GM18511 (cell line): ENCODE measurements around the gene RNF144A.
"Not testable (repeated sequence)": the region's sequence is repeated elsewhere in the genome, so short reads cannot be mapped to it uniquely, and the experiment has no call there.

Source experiments
- ATAC-seq: cut with Tn5 transposase; IDR thresholded peaks from one replicate; pipeline ENCODE4 v1.9.1; 2021; ENCODE audit warnings: mild to moderate bottlenecking, moderate library complexity; ENCODE audit not compliant: unreplicated experiment

RNF144A gene

GRCh38 chr2:6917071-6917760 is at the start of gene RNF144A:
Gene RNF144A, plus strand, starts transcription at chr2:6917412. Its CDS starts 79,515 bp downstream, at chr2:6996927.
- ATAC-seq, result peak; percentile 88

- ATAC-seq, result peak; percentile 82
These were observed 44.8 kb upstream of the RNF144A start for GRCh38 chr2:6872394-6872793.

GRCh38 chr2:6874032-6874431 is 43.2 kb upstream of the RNF144A start:
- ATAC-seq, result no peak

- no peak for ATAC-seq
These were observed 40.9 kb upstream of the RNF144A start for GRCh38 chr2:6876309-6876708.

GRCh38 chr2:6877402-6878304 is 39.6 kb upstream of the RNF144A start, which contains the start of gene RSAD2:
Gene RSAD2, plus strand, starts transcription at chr2:6877777. Its CDS starts 24 bp downstream, at chr2:6877801.
- peak; percentile 79 for ATAC-seq

GRCh38 chr2:6878549-6878948 is 38.7 kb upstream of the RNF144A start:
- ATAC-seq, result no peak

- no peak for ATAC-seq
These were observed 38.2 kb upstream of the RNF144A start for GRCh38 chr2:6879011-6879410.

GRCh38 chr2:6880200-6880733 is 36.9 kb upstream of the RNF144A start:
- ATAC-seq, result no peak

- ATAC-seq, result no peak
These were observed 36.2 kb upstream of the RNF144A start for GRCh38 chr2:6881046-6881445.

- no peak for ATAC-seq
These were observed 35.7 kb upstream of the RNF144A start for GRCh38 chr2:6881516-6881915.

GRCh38 chr2:6883448-6884122 is 33.6 kb upstream of the RNF144A start:
- no peak for ATAC-seq

- ATAC-seq, result no peak
These were observed 31.7 kb upstream of the RNF144A start for GRCh38 chr2:6885551-6885950.

- no peak for ATAC-seq
These were observed 31.2 kb upstream of the RNF144A start for GRCh38 chr2:6885968-6886367.

GRCh38 chr2:6887751-6888192 is 29.4 kb upstream of the RNF144A start:
- no peak for ATAC-seq

- no peak for ATAC-seq
These were observed 28.5 kb upstream of the RNF144A start for GRCh38 chr2:6888724-6889123.

- no peak for ATAC-seq
These were observed 23.2 kb upstream of the RNF144A start for GRCh38 chr2:6893876-6894482.

GRCh38 chr2:6896930-6897759 is 20.1 kb upstream of the RNF144A start:
- ATAC-seq, result peak; percentile 58

GRCh38 chr2:6902581-6902980 is 14.6 kb upstream of the RNF144A start:
- not testable (repeated sequence) for ATAC-seq

- no peak for ATAC-seq
These were observed 11.5 kb upstream of the RNF144A start for GRCh38 chr2:6905668-6906067.
